ENCODE data around the gene SNAP47.

DNA sequence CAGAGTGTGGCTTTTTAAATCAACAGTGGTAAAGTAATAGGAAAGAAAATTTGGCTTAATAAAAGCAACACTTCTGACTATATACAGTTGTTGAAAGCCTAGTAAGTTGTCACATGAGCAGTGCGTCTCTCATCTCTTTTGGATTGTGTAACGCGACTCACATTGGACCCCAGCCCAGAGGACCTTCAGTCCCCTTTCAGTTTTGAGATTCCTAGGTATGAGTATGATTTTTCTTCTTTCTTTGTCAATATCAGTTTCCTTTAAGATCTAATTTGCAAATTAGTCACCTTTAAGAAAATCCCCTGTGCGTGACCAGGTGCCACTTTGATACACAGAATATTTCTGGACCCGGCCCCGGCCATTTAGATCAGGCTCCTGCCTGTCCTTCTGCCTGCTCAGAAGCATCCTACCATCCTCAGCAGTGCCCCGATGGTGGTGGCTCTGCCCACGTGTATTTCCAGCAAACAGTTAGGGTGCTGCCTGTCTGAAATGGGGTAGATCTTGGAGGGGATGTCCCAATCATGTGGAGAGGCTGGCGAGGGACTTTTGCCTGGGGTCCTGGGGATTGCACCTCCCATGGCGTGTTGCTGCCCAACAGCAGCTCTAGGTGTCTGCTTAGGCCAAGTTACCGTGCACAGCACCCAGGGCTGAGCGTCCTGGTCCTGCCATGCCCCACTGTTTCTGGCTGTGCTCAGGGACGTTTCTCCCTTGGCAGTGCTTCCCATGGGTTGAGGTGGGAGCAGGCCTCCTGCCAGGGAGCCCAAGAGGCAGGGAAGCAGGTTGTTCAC lies 21.1 kb downstream of the SNAP47 start:
- TF ChIP-seq CTCF (IDR thresholded peaks at IDR 0.05; ENCODE audit: low read length) = no peak
- TF ChIP-seq EZH2 (optimal IDR thresholded peaks at IDR 0.05; ENCODE audit: low read depth, low read length) = no peak
- no peak for TF ChIP-seq EZH2phosphoT487 (IDR thresholded peaks at IDR 0.05; ENCODE audit: low read length)

All from MM.1S (cell line).